Renal cortex interstitium (tissue), 11 donors: ENCODE results near the gene TDRD10. TPM values are rescaled to one million over a fixed set of nuclear protein-coding genes. Genes with fewer than 3 reads are reported as not detected.

Experiments used
- DNase-seq, 11 donors: peaks; one replicate each; pipeline ENCODE4 v3.0.0-alpha.2; 2013; ENCODE audit warnings: low read depth in 9 of 11, low spot score in 4 of 11; ENCODE audit errors: extremely low read depth in 1 of 11
- polyA plus RNA-seq, 3 donors: library from polyadenylated mRNA; unstranded; fragments of 120-200 nt; gene quantifications; one replicate each; pipeline ENCODE4 v1.2.1, GENCODE V29; 2013; ENCODE audit not compliant: insufficient read length in 3 of 3

The TDRD10 gene
- polyA plus RNA-seq, 3 donors: 0.93 to 2.2 (median 1.0) TPM

GRCh38 chr1:154546264-154547063, 44.4 kb downstream of the TDRD10 start:
- DNase-seq: peak in 1 of 11 donors; percentile 23

GRCh38 chr1:154547105-154547732, 45.2 kb downstream of the TDRD10 start:
- no peak for DNase-seq

DNA sequence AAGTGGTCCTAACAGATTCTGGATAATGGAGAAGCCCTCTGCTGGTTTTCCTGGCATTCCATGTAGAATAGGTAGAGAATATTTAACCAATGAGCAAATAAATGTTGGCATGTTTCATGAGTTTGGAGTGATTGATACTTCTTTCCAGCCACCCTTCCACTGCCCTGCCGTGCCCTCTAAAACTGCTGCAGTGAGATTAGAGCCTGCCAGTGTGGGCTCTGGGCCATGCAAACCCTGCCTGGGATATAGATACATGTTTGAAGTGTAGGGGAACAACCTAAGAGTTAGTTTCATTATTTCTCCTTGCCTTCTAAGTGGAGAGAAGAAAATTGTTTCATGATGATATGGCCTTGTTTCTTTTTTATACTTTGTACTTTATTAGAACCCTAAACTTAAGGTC, 46.0 kb downstream of the TDRD10 start:
- DNase-seq: no peak

DNA sequence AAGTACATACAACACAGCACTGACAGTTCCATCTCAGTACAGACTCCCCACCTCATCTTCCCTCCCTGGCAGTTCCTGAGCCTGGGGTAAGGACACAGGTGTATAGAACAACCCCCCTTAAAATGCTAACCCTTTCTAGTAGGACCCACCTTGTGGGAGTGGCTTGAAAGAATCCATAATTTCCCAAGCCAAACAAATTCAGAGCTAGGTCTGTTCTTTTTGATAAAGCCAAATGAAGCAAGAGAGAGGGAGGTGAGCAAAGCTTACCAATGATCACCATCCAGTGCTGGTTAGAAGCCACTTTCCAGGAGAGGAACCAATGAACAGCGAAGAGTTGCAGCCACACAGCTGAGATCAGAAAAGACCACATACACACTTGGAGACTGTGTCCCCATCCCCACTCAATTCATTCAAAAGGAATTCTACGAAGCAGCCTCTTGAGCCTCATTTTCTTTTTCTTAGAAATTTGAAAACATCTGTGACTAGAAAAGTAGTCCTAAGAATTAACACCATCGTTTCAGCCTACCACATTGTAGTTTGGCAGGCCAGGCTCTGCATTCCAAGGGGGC, 47.3 kb downstream of the TDRD10 start:
- no peak for DNase-seq

DNA sequence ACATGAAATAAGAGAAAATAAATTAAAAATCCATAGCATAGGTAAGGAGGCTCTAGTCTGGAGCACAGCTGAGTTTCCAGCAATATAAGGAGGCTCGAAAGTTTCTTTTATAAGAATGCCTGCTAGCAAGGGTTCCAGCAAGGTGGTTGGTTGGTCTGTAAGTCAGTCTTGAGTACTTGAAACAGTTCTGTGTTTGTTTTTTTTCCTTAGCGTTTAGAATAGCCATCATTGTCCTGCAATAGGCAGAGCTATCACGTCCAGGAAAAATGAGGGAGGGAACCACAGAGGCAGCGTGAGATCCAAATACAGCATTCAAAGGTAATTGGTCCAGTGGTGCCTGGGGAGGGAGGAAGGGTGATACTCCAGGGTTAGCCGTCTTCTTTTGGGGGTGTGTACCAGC, 48.1 kb downstream of the TDRD10 start:
- DNase-seq: no peak

DNA sequence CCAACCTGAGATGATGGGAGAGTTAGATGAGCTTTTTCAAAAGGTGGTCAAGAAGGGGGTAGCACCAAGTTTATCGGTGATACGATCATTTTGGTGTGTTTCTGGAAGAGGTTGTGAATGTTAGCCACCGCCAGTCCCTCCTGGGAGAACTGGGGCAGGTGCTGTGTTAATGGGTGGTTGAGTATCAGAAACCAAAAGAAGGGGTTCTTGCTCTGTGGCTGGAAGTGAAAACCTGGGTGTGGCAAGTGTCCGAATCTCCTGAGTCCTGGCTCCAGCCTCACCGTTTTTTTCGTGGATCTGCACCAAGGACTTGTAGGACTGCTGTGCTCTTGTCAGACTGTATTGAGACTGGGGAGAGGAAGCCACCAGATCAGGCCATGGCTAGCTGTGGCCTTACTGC, 48.6 kb downstream of the TDRD10 start:
- DNase-seq: no peak

DNA sequence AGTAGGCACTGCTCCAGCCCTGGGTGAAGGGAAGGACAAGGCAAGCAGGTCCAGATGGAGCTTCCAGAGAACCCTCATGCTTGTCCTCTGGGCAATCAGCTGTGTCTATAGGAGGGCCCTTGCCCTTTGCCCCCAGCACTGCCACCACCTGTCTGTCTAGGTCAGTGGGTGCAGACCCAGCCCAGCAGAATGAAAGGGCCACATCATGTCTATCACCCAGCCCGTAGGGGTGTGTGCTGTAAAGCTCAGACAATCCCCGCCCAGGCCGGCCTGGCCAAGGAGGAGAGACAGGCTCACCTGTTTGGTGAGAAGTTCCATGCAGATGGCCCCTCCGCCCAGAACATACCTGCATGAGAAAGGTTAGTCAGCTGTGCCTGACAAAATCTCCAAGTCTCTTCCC, 49.5 kb downstream of the TDRD10 start:
- DNase-seq: no peak

DNA sequence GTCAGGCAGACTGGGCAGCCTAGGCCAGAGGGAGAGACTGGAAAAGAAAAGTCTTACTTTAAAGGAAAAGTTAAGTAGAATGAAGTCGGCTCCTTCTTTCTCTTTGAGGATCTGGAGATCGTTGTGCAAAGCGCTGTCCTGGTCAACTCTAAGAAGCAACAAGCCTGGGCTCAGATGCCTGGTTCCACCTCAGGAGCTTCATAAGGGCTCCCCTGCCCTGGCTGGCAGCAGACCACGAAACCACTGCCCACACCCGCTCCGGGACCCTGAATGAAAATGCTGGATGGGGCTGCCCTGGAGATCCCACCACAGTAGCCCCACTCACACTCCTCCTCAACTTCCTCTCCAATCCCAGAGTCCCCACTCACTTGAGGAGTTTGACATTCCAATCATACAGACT, 50.0 kb downstream of the TDRD10 start:
- no peak for DNase-seq

DNA sequence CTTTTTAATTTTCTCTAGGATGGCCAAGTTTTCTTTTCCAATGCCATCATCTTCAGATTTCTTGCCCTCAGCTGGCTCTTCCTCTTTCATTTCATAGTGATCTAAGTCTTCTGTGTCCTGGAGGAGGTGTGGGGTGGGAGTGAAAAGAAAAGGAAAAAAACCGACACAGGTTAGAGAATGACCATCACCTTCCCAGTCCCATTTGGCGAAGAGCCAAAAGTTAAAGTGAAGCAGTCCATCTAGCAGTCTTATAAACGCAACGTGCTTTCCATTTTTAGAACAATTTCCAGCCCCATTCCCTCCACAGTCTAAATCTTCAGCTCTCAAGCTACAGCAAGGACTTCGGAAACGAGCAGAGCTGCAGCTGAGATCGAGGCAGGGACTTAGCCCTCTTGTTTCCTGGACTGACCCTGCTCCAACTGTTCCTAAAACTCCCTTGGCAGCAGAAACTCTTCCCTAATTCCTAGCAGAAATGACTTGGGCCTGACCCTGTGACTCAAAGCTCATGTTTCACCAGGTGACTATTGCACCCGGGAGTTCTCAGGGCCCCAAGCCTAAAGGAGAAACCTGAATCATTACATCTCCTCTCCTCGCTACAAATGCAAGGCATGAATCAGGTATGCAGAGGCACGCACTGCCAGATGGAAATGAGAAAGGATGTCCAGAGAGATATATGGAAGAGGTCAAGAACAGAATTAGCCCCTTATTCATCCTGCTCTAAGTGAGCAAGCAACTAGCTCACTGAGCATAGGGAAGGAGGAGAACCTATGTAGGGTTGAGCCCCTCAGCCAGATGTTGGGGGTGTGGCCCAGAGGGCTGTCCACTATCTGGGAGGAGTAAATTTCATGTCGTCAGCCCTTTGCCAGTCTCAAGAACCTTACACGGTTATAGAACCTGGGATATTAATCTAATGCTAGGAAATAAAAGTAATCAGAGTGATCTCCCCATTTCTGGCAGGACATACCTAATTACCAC, 51.3 kb downstream of the TDRD10 start:
- no peak for DNase-seq

GRCh38 chr1:154556422-154556821, 54.4 kb downstream of the TDRD10 start:
- no peak for DNase-seq

GRCh38 chr1:154557248-154557938, 55.4 kb downstream of the TDRD10 start:
- no peak for DNase-seq

GRCh38 chr1:154557939-154558719, 56.1 kb downstream of the TDRD10 start, which contains the start of gene UBE2Q1:
UBE2Q1 (minus strand) TSS chr1:154558662; CDS start chr1:154558553, 109 bp downstream.
- peak in 1 of 11 donors; percentile 12 for DNase-seq

DNA sequence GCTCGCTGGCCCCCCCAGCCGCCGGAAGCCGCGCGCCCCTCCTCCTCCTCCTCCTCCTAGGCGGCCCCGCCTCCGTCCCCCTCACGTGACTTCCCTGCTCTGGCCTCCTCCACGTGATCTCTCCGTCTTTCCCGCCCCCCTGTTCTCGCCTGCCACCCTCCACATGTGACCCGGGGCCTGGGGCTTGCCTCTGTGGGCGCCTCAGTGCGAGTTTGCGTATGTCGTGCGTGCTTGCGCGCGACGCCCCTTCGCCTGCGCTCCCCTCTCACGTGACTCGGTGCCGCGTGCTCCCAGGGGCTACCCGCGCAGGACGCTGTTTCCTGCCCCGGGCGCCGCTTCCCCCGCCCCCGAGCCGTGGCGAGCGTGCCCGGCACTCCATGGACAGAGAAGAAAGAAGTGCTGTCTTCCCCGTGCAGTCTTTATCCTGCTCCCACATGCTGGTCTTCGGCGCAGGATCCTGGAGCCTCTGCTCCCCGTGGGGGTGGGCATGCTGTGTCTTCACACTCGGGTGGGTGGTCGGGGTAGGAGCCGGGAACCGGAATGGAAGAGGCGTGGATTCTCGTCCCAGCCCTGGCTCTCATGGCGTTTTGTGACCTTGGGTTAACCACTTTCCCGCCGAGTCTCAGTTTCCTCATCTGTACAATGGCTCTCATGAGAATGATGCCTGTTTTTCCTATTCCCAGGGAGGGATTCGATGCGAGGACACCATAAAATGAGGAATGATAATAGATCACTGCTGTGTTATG, 56.9 kb downstream of the TDRD10 start:
- peak; percentile 94 to 98 (median 97) for DNase-seq

DNA sequence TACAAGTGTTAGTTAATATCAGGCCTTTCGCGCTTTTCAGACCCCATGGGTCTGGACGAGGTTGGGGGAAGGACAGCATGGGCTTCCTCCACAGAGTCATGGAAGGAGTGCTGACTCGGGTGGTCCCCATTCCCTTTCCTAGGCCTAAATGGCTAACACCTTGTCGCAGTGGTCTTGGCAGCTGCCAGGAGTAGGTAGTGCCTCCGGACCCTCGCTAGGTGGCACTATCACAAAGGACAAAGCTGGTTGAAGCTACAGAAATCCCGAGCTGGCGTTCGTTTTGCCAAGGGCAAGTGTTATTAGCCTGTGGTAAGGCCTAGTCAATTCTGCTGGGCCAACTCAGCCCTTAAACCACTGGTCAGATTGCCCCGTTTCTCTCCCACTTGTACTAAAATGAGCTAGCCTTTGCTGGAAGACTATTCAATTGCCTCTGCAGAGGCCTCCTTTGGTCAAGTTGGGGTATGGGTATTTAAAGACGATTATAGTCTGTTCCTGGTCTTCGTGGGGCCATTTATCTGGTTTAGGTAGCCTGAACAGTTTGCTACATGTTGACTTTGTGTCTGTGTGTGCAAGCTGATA, 57.5 kb downstream of the TDRD10 start:
- peak; percentile 79 to 91 (median 86) for DNase-seq

GRCh38 chr1:154565876-154566275, 63.9 kb downstream of the TDRD10 start:
- DNase-seq: no peak

DNA sequence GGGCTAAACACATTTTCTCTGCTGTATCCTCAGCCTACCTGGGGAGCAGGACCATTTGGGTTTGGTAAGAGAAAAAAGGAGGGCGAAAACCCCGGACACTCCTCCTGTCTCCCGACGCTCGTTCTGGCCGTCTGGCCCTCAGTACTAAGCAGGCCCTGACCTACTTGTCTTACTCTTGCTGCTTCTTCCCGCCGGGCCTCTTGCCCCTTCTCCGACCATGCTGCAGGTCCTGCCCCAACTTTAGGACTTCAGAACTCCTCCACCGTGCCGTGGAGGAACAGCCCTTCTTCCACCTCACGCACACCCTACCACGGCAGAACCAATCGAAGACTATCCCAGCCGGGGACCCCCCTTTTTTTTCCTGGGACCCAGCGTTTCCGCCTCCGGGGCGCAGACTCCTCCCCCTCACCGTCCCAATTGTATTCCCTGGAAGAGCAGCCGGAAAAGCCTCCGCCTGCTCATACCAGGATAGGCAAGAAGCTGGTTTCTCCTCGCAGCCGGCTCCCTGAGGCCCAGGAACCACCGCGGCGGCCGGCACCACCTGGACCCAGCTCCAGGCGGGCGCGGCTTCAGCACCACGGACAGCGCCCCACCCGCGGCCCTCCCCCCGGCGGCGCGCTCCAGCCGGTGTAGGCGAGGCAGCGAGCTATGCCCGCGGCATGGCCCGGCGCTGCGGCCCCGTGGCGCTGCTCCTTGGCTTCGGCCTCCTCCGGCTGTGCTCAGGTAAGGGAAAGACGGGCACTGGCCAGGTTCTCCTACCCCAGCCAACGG, 65.6 kb downstream of the TDRD10 start, which contains the start of gene CHRNB2:
CHRNB2 (plus strand) TSS at position 393 of the 771 bp plus-strand sequence; CDS start at position 660, 267 bp downstream.
- peak in 8 of 11 donors; percentile 51 to 77 (median 67) for DNase-seq
